Measurements from ENCODE around the gene ZBED6.

The ZBED6 gene

DNA sequence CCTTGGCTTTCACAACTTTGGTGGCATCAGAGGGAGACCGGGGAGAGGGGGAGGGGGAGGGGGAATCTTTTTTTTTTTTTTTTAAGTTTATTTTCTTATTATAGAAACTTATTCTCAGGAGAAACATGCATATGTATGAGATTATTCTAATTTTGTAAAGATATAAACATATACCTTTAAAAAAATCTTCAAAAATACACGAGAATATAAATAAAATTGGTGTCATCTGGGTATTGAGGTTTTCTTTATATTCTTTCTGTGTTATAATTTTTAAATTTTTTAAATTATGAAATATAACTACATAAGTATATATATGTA, 47.1 kb downstream of the ZBED6 start:
- no peak for DNase-seq (ENCODE audit: low spot score)

DNA sequence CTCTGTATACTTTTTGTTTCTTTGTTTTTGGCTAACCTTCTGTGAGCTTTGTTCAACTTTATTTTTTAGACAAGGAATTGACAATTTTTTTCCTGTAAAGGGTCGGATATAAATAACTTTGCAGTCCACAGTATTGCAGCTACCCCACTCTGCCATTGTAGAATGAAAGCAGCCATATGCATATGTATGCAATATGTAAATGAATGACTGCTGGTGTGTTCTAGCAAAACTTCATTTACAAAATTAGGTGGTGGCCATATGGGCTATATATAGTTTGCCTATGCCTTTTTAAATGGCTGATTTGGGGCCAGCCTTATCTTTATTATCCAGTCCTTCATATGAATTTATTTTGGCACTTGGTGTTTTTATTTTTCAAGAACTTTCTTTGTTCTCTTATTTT, 48.0 kb downstream of the ZBED6 start:
- DNase-seq (ENCODE audit: low spot score), result no peak

Measured in hematopoietic multipotent progenitor cell treated with erythropoietin and hydrocortisone succinate and interleukin-3 and kit ligand, for 17 days (in vitro differentiated cells).